ENCODE results near the gene UBA3. TPM values are rescaled to one million over a fixed set of nuclear protein-coding genes. Genes with fewer than 3 reads are reported as not detected.

The UBA3 gene
- total and polyA plus RNA-seq, 2 donors from 2014 or later, result 35.3 to 63.1 TPM

DNA sequence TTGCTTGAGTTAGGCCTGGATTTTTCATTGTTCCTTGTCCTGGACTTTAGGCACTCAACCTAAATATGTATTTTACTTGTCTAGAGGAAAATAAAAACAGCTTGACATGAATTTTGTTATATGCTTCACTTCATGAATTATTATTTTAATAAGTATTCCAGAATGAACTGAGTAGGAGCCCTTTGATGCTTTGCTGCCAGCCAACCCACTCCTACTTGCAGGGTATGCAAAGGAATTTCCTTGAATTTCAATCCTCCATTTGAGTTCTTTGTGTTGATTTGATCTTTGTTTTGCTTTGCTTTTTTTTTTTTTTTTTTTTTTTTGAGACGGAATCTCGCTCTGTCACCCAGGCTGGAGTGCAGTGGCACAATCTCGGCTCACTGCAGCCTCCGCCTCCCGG, 16.1 kb upstream of the UBA3 start:
- Histone ChIP-seq H3K4me1 (ENCODE audit: control insufficient read depth in 2 of 3, insufficient read depth in 2 of 3, low read depth in 1 of 3, low read length in 3 of 3) (peaks cover 0 to 23% (median 14%) of the 10 kb centered on the region in 3 donors), H3K9me3 (ENCODE audit: control insufficient read depth in 2 of 3, insufficient read depth in 1 of 3, low read length in 3 of 3) (no peaks in the 10 kb centered on the region), H3K9ac (ENCODE audit: low read length in 3 of 3) (no peak overlapping the region), H3K27ac (ENCODE audit: low read depth in 2 of 2, low read length in 2 of 2) (no peak overlapping the region), H3K36me3 (ENCODE audit: control insufficient read depth in 2 of 3, insufficient read depth in 3 of 3, low read length in 3 of 3) (no peaks in the 10 kb centered on the region), H3K27me3 (ENCODE audit: control insufficient read depth, insufficient read depth, low read length) (no peaks in the 10 kb centered on the region), H3K4me3 (ENCODE audit: low read length in 3 of 3) (no peak overlapping the region)
- no peak for DNase-seq
- FAIRE-seq, result no peak
- TF ChIP-seq, protein P1, sequence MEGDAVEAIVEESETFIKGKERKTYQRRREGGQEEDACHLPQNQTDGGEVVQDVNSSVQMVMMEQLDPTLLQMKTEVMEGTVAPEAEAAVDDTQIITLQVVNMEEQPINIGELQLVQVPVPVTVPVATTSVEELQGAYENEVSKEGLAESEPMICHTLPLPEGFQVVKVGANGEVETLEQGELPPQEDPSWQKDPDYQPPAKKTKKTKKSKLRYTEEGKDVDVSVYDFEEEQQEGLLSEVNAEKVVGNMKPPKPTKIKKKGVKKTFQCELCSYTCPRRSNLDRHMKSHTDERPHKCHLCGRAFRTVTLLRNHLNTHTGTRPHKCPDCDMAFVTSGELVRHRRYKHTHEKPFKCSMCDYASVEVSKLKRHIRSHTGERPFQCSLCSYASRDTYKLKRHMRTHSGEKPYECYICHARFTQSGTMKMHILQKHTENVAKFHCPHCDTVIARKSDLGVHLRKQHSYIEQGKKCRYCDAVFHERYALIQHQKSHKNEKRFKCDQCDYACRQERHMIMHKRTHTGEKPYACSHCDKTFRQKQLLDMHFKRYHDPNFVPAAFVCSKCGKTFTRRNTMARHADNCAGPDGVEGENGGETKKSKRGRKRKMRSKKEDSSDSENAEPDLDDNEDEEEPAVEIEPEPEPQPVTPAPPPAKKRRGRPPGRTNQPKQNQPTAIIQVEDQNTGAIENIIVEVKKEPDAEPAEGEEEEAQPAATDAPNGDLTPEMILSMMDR (IDR thresholded peaks at IDR 0.05; ENCODE audit: borderline replicate concordance, extremely low read depth, insufficient read depth), result no peak
- intact Hi-C loops (cut with DNase I), result no loop called here

DNA sequence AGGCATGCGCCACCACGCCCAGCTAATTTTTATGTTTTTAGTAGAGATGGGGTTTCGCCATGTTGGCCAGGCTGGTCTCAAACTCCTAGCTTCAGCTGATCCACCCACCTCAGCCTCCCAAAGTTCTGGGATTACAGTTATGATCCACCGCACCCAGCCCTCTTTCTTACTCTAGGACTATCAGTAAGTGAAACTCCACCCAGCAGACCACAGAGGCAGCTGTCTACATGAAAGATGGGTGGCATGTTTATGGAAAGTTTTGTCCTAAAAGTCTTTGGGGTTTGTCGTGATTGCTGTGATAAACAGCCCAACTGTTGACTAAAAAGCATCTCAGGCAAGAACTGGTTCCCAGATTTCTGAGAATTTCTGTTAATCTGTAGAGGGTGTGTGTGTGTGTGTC, 15.5 kb upstream of the UBA3 start:
- TF ChIP-seq, protein P1 (IDR thresholded peaks at IDR 0.05; ENCODE audit: borderline replicate concordance, extremely low read depth, insufficient read depth), result no peak
- Histone ChIP-seq H3K27me3 (ENCODE audit: control insufficient read depth, insufficient read depth, low read length) (no peaks in the 10 kb centered on the region), H3K9me3 (ENCODE audit: control insufficient read depth in 2 of 3, insufficient read depth in 1 of 3, low read length in 3 of 3) (no peaks in the 10 kb centered on the region), H3K4me1 (ENCODE audit: control insufficient read depth in 2 of 3, insufficient read depth in 2 of 3, low read depth in 1 of 3, low read length in 3 of 3) (peaks cover 0 to 23% (median 14%) of the 10 kb centered on the region in 3 donors), H3K4me3 (ENCODE audit: low read length in 3 of 3) (no peak overlapping the region), H3K27ac (ENCODE audit: low read depth in 2 of 2, low read length in 2 of 2) (peak overlapping the region in 1 of 2 donors; percentile 10), H3K36me3 (ENCODE audit: control insufficient read depth in 2 of 3, insufficient read depth in 3 of 3, low read length in 3 of 3) (no peaks in the 10 kb centered on the region), H3K9ac (ENCODE audit: low read length in 3 of 3) (no peak overlapping the region)
- no peak for DNase-seq
- no peak for FAIRE-seq
- intact Hi-C loops (cut with DNase I), result no loop called here

DNA sequence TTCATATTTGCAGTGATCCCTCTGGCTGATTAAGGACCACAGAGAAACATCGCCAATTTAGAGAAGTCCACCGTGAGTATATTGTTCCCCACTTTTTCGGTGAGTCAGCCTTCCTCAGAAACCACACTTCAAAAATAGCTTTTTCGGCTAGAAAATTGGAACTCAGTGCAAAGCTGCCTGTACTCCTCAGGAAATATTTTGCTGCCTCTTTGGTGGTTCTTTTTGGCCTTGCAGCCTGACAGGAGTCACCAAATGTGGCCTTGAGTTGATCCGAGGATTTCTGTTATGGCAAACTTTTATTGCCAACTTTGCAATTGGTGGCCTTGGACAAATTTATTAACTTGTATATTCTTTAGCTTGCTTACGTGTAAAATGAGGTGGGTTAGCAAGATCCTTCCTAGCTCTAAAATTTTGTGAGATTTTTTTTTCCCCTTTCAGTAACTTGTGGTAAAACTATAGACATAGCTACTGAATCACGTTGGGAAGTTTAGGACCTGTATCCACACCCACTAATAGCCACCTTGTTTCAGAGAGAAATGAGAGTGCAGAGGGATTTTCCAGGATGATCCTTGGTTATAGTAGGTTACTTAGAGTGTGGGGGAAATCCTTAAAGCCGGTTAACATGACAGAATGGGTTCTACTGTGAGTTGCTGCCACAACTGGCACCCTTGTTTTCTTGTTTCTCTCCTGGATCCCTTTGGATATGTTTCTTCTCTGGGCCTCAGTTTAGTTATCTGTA, 14.5 kb upstream of the UBA3 start:
- DNase-seq, result no peak
- Histone ChIP-seq H3K9ac (ENCODE audit: low read length in 3 of 3) (peak overlapping the region in 1 of 3 donors; percentile 31), H3K27me3 (ENCODE audit: control insufficient read depth, insufficient read depth, low read length) (no peaks in the 10 kb centered on the region), H3K4me1 (ENCODE audit: control insufficient read depth in 2 of 3, insufficient read depth in 2 of 3, low read depth in 1 of 3, low read length in 3 of 3) (peaks cover 0 to 23% (median 14%) of the 10 kb centered on the region in 3 donors), H3K4me3 (ENCODE audit: low read length in 3 of 3) (no peak overlapping the region), H3K27ac (ENCODE audit: low read depth in 2 of 2, low read length in 2 of 2) (peak overlapping the region in 1 of 2 donors; percentile 51), H3K9me3 (ENCODE audit: control insufficient read depth in 2 of 3, insufficient read depth in 1 of 3, low read length in 3 of 3) (no peaks in the 10 kb centered on the region), H3K36me3 (ENCODE audit: control insufficient read depth in 2 of 3, insufficient read depth in 3 of 3, low read length in 3 of 3) (no peaks in the 10 kb centered on the region)
- TF ChIP-seq, protein P1 (IDR thresholded peaks at IDR 0.05; ENCODE audit: borderline replicate concordance, extremely low read depth, insufficient read depth), result no peak
- FAIRE-seq, result no peak
- intact Hi-C loops (cut with DNase I), result no loop called here
